ENCODE data around the gene SLC37A3. TPM values are rescaled to one million over a fixed set of nuclear protein-coding genes. Genes with fewer than 3 reads are reported as not detected.

SLC37A3 gene
- polyA plus RNA-seq, 4 donors, result 51.9 to 63.8 (median 57.2) TPM

DNA sequence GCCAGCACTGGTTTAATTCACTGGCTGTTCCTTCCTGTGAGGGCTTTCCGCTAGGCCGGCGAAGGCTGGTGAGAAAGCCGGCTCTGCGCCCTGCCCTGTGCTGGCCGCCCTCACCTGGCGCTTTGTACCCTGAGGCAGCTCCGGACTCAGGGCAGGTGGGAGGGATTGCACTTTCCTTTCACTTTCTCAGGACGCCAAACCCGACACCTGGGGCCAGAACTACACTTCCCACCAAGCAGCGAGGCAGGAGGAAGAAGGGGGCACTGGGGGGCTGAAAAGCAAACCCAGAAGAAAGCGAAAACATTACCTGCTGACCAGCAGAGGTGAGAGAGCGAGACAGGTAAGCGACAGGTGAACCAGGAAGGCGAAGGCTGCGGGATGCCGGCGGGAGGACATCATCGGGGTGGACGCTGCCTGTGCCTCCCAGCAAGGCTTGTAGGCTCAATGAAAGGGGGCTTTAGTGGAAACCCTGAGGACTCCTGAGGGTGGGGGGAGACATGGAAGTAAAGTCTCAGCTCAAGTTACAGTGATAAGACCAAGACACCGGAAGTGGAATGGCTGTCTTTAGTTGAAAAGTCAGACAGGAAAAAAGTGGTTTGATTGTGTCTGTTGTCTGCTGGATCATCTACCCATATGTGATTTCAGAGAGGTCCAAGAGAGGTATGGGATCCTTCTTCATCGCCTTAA is 5.7 kb upstream of the SLC37A3 start, which contains the start of gene RAB19:
RAB19 (plus strand) TSS at position 181 of the 687 bp plus-strand sequence. CDS start 3,589 bp downstream, outside the sequence.
- DNase-seq (ENCODE audit: low read depth in 4 of 4, low spot score in 3 of 4), result no peak

DNA sequence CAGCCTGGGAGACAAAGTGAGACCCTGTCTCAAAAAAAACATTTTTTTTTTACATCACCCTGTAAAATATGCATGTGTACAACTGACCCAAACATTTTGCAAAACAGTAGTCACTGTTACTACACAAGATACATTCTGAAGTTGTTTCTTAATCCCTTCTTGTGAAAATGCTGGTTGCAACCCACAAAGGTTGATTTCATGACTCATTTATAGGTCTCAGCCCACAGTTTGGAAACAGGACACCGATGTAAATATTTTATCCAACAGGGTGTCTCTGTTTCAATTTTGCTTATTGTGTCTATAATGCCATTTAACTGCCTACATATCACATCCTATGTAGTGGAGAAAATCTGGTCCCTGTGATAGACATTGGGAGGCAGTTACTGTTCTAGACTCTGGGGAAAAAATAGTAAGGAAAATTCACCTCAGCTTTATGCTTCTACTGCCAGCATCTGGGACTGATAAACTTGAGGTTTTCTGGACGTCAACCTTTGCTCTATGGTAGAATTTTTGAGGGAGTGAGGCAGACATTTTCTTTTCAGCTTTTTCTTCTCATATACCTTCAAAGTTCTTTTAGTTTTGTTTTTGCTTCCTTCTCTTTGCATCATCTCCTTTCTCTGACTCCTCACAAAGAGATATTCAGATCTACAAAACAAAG is 4.0 kb upstream of the SLC37A3 start:
- DNase-seq (ENCODE audit: low read depth in 4 of 4, low spot score in 3 of 4), result no peak

DNA sequence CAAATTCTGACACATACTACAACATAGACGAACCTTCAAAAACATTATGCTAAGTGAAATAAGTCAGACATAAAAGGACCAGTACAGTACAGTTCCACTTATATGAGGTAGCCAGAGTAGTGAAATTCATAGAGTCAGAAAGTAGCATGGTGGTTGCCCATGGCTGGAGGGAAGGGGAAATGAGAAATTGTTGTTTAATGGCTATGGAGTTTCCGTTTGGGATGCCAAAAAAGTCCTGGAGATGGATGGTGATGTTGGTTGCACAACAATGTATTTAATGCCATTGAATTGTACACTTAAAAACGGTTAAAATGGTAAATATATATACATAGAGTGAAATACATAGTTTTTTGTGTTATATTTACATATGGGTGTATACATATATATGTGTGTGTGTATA is 2.1 kb upstream of the SLC37A3 start:
- no peak for DNase-seq (ENCODE audit: low read depth in 4 of 4, low spot score in 3 of 4)

DNA sequence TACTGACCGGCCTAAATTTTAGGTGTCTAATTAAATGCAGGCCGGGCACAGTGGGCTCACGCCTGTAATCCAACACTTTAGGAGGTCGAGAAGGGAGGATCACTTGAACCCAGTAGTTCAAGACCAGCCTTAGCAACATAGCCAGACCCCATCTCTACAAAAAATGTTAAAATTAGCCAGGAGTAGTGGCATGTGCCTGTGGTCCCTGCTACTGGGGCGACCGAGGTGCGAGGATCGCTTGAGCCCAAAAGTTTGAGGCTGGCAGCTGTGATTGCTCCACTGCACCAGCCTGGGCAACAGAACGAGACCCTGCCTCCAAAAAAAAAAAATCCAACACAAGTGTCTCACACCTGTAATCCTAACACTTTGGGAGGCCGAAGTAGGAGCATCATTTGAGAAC is 491 bp upstream of the SLC37A3 start:
- no peak for DNase-seq (ENCODE audit: low read depth in 4 of 4, low spot score in 3 of 4)

GRCh38 chr7:140393756-140394306 is 4.5 kb downstream of the SLC37A3 start:
- DNase-seq (ENCODE audit: low read depth in 4 of 4, low spot score in 3 of 4), result no peak

GRCh38 chr7:140391634-140392033 is 6.7 kb downstream of the SLC37A3 start:
- DNase-seq (ENCODE audit: low read depth in 4 of 4, low spot score in 3 of 4), result no peak

- DNase-seq (ENCODE audit: low read depth in 4 of 4, low spot score in 3 of 4), result no peak
These were observed 7.7 kb downstream of the SLC37A3 start for GRCh38 chr7:140390466-140391190.

DNA sequence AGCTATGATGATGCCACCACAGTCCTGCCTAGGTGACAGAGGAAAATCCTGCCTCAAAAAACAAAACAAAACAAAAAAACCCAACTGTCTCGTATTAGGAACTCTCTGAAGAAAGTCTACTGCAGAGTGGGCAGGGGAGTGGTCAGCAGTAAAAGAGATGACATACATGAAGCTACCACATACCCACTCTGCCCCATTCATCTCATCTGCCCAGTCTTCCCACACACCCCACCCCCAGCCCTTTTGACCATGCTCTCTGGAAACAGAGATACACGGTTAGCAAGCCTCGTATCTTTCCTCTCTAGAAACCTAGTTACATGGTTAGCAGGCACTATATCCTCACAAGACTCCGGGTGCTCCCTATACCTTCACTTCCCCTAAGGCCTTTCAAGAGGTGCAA is 8.3 kb downstream of the SLC37A3 start:
- no peak for DNase-seq (ENCODE audit: low read depth in 4 of 4, low spot score in 3 of 4)

DNA sequence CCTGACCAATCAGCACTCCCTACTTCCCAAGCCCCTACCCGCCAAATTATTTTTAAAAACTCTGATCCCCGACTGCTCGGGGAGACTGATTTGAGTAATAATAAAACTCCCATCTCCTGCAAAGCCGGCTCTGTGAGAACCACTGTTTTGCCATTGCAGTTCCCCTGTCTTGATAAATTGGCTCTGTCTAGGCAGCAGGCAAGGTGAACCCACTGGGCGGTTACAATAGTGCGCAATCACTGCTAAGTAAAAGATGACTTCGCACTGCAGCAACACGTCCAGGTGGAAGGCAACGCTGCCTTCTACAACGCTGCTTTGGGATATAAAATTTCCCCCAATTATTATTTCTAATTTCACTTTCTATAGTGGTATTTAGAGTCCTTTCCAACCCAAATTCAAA is 8.9 kb downstream of the SLC37A3 start:
- no peak for DNase-seq (ENCODE audit: low read depth in 4 of 4, low spot score in 3 of 4)

DNA sequence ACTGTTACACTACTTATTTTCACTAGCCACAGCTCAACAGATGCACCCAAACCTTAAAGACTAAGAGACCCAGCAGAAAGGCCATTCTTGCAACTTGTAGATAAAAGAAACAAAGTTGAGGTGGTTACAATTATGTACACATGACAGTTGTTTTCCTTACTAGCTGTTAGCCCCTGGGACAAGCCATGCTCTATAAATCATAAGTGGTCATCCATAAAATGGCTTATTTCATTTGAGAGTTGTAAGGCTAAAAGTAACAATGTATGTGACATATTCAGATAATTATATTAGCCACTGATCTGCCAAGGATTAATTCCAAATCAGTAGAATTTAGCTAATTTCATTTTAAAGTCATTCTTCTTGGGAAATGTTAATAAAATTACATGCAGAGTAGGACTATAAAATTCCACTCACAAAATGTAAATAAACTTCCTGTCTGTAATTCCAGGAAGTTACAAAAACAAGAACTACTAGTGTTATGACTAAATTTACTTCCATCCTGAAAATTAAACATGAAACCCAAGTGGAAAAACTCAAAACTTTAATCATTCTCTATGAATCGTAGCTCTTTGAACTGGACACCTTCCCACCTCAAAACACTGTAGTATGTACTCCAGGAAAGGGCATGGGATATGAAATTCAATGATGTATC is 13.3 kb downstream of the SLC37A3 start:
- DNase-seq (ENCODE audit: low read depth in 4 of 4, low spot score in 3 of 4), result no peak

GRCh38 chr7:140383954-140384713 is 14.2 kb downstream of the SLC37A3 start:
- no peak for DNase-seq (ENCODE audit: low read depth in 4 of 4, low spot score in 3 of 4)

GRCh38 chr7:140375892-140376730 is 22.2 kb downstream of the SLC37A3 start:
- DNase-seq (ENCODE audit: low read depth in 4 of 4, low spot score in 3 of 4), result no peak

GRCh38 chr7:140375323-140375722 is 23.0 kb downstream of the SLC37A3 start:
- DNase-seq (ENCODE audit: low read depth in 4 of 4, low spot score in 3 of 4), result no peak

GRCh38 chr7:140369294-140369693 is 29.0 kb downstream of the SLC37A3 start:
- DNase-seq (ENCODE audit: low read depth in 4 of 4, low spot score in 3 of 4), result no peak

- DNase-seq (ENCODE audit: low read depth in 4 of 4, low spot score in 3 of 4), result no peak
These were observed 30.8 kb downstream of the SLC37A3 start for GRCh38 chr7:140367528-140367927.

DNA sequence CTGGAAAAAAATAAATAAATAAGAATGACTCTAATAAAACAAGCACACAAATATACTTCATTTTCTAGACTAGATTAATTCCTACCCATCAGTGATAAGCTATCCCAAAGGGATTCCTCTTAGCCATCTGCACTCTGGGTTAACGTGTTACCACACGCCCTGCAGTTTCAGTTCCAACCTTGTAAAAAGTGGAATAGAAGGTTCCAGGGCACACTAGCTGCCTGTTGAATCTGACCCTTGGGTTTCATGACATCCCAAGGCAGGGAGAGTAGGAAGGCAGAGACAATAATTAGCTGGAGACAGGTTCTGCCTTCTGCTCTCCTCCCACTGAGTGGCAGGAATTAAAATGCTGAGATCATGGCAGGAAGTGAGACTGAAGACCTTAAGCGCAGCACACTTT is 33.5 kb downstream of the SLC37A3 start:
- no peak for DNase-seq (ENCODE audit: low read depth in 4 of 4, low spot score in 3 of 4)

GRCh38 chr7:140360697-140361229 is 37.6 kb downstream of the SLC37A3 start:
- DNase-seq (ENCODE audit: low read depth in 4 of 4, low spot score in 3 of 4), result no peak

DNA sequence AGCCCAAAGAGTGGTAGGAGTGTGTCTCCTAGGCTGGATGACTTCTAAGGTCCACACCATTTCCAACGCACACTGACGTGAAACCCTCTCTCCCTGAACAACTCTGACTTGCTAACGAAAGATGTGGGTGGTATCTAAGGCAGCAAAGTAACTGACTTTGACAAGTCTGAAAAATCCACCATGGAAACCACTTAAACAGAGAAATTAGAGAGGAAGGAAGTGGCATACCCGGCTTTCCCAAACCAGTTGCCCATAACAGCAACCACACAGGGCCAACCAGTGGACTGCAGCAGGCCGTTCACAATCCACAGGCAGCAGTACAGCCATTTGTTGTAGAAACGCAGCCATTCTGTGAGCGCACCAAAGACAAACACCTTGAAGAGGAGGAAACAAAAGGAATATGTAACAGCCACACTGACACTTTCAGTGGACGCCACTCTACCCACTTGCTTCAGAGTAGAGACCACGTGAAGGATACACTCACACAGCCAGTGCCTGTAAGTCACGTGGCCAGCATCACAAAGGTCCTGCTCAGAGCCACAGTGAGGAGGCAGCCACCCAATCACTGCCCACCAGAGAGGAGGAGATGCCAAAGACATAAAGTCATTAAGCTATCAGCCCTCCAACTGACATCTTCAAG is 39.8 kb downstream of the SLC37A3 start:
- no peak for DNase-seq (ENCODE audit: low read depth in 4 of 4, low spot score in 3 of 4)

All from right renal pelvis (tissue), 4 donors.